ENCODE data around the gene PTGFRN. TPM values are rescaled to one million over a fixed set of nuclear protein-coding genes. Genes with fewer than 3 reads are reported as not detected.

PTGFRN gene
- total RNA-seq, 2 experiments from 2014 or later = not detected

DNA sequence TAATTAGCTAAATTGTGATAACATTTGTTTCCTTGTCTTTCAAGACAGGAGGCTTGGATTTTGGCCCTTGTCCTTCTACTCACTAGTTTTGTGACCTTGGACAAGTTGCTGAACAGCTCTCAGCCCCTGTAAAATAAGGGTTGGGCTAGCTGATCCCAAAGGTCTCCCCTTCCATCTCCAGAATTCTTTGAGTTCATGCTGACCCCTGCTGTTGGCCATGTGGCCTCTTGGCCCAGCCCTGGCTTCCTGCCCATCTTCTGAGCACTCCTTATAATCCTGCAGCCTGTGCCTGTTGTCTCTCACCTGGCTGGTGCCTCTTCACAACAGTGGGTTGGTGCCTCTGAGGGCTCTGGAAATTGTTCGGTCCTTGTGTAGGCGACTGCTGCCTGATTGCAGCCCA, 10.1 kb downstream of the PTGFRN start:
- Histone ChIP-seq H3K27ac (ENCODE audit: low read depth, low read length, poor library complexity, severe bottlenecking) (no peak overlapping the region), H3K36me3 (ENCODE audit: insufficient read depth, low read length) (no peaks in the 10 kb centered on the region), H3K4me3 (ENCODE audit: low read depth, low read length, poor library complexity, severe bottlenecking) (no peak overlapping the region), H3K9me3 (ENCODE audit: low read length) (no peaks in the 10 kb centered on the region), H2AFZ (ENCODE audit: low read length) (no peak overlapping the region), H3K4me2 (ENCODE audit: low read length) (no peak overlapping the region), H3K9me2 (ENCODE audit: insufficient read depth, low read length) (no peaks in the 10 kb centered on the region), H3K79me2 (ENCODE audit: insufficient read depth, low read depth, low read length) (no peaks in the 10 kb centered on the region), H3K4me1 (ENCODE audit: insufficient read depth, low read length, poor library complexity, severe bottlenecking) (no peaks in the 10 kb centered on the region), H4K20me1 (ENCODE audit: insufficient read depth, low read length) (no peaks in the 10 kb centered on the region)
- TF ChIP-seq EZH2phosphoT487 (IDR thresholded peaks at IDR 0.05; ENCODE audit: borderline replicate concordance, low read depth, low read length) = no peak
- TF ChIP-seq, protein P1, sequence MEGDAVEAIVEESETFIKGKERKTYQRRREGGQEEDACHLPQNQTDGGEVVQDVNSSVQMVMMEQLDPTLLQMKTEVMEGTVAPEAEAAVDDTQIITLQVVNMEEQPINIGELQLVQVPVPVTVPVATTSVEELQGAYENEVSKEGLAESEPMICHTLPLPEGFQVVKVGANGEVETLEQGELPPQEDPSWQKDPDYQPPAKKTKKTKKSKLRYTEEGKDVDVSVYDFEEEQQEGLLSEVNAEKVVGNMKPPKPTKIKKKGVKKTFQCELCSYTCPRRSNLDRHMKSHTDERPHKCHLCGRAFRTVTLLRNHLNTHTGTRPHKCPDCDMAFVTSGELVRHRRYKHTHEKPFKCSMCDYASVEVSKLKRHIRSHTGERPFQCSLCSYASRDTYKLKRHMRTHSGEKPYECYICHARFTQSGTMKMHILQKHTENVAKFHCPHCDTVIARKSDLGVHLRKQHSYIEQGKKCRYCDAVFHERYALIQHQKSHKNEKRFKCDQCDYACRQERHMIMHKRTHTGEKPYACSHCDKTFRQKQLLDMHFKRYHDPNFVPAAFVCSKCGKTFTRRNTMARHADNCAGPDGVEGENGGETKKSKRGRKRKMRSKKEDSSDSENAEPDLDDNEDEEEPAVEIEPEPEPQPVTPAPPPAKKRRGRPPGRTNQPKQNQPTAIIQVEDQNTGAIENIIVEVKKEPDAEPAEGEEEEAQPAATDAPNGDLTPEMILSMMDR (conservative IDR thresholded peaks at IDR 0.05; ENCODE audit: low read length) = no peak
- POLR2A ChIA-PET = no interaction called here
- CTCF ChIA-PET (ENCODE audit: unreplicated experiment) = interaction anchor here (0.6 kb wide), 1 partner anchor 1205 kb away, joined by 3 read pairs; no protein-coding TSS in a partner anchor
- no TSS peak for BruUV-seq (replicated peaks)
- DNase-seq (ENCODE audit: low spot score) = no peak
- intact Hi-C loops (cut with micrococcal nuclease; ENCODE audit: unreplicated experiment) = no loop called here

DNA sequence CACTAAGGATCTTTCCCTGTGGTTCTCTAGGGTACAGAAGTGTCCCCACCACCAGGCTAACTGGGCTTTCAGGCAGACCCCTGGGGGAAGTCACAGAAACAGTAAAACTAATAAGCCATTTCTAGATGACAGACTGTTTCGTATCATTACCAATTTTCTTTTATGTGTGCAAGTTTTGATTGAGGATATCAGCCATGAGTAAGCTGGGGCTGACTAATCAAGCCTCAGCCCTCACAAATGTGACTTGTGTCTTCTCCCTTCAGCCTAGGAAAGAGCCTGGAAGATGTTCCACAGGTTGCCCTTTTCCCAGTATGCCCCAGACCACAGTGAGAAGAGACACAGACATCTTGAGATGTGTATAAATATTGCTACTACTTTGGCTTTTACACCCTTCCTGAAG, 10.5 kb downstream of the PTGFRN start:
- CTCF ChIA-PET (ENCODE audit: unreplicated experiment) = no interaction called here
- intact Hi-C loops (cut with micrococcal nuclease; ENCODE audit: unreplicated experiment) = no loop called here
- H3K4me1 ChIP-seq (ENCODE audit: insufficient read depth, low read length, poor library complexity, severe bottlenecking) = no peaks in the 10 kb centered on the region

DNA sequence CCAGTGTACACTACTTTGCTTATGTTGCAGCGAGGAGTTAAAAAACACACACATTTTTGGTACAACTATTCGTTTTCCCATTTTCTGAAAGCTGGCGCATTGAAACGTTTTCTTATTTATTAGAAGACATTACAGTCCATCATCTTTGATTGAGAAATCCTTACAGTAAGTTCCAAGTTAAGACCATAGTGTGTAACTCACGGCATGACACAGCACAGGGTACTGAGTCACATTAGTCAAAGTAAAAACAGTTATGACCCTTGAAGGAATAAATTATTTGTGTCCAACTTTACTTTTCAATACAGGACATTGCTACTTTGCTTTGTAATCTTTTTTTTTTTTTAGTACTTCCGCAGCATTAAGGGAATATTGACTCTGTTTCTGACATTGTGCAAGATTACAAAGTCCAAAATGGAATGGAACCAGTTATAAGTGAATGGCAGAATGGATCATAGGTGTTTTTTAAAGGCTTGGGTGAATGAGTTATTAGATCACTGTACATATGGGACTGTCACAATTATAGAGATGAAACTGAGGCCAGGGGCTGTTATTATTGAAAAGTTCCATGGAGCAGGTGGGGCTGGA, 11.7 kb downstream of the PTGFRN start:
- no peak overlapping the region for H2AFZ ChIP-seq (ENCODE audit: low read length)
- intact Hi-C loops (cut with micrococcal nuclease; ENCODE audit: unreplicated experiment) = no loop called here
- no peak overlapping the region for H3K27ac ChIP-seq (ENCODE audit: low read depth, low read length, poor library complexity, severe bottlenecking)
- H4K20me1 ChIP-seq (ENCODE audit: insufficient read depth, low read length) = no peaks in the 10 kb centered on the region
- no peaks in the 10 kb centered on the region for H3K79me2 ChIP-seq (ENCODE audit: insufficient read depth, low read depth, low read length)
- POLR2A ChIA-PET = no interaction called here
- no TSS peak for BruUV-seq (replicated peaks)
- no peak for TF ChIP-seq EZH2phosphoT487 (IDR thresholded peaks at IDR 0.05; ENCODE audit: borderline replicate concordance, low read depth, low read length)
- no peaks in the 10 kb centered on the region for H3K9me2 ChIP-seq (ENCODE audit: insufficient read depth, low read length)
- no peak overlapping the region for H3K4me3 ChIP-seq (ENCODE audit: low read depth, low read length, poor library complexity, severe bottlenecking)
- CTCF ChIA-PET (ENCODE audit: unreplicated experiment) = no interaction called here
- no peak for DNase-seq (ENCODE audit: low spot score)
- no peaks in the 10 kb centered on the region for H3K4me1 ChIP-seq (ENCODE audit: insufficient read depth, low read length, poor library complexity, severe bottlenecking)
- H3K9me3 ChIP-seq (ENCODE audit: low read length) = no peaks in the 10 kb centered on the region
- no peaks in the 10 kb centered on the region for H3K36me3 ChIP-seq (ENCODE audit: insufficient read depth, low read length)
- no peak overlapping the region for H3K4me2 ChIP-seq (ENCODE audit: low read length)

More for the DNA sequence above, 10.5 kb downstream of the PTGFRN start:
- H3K9me2 ChIP-seq (ENCODE audit: insufficient read depth, low read length) = no peaks in the 10 kb centered on the region
- no peaks in the 10 kb centered on the region for H3K36me3 ChIP-seq (ENCODE audit: insufficient read depth, low read length)
- no peaks in the 10 kb centered on the region for H4K20me1 ChIP-seq (ENCODE audit: insufficient read depth, low read length)
- no peaks in the 10 kb centered on the region for H3K9me3 ChIP-seq (ENCODE audit: low read length)
- TF ChIP-seq, protein P1 (conservative IDR thresholded peaks at IDR 0.05; ENCODE audit: low read length) = no peak
- TF ChIP-seq EZH2phosphoT487 (IDR thresholded peaks at IDR 0.05; ENCODE audit: borderline replicate concordance, low read depth, low read length) = no peak
- H3K4me3 ChIP-seq (ENCODE audit: low read depth, low read length, poor library complexity, severe bottlenecking) = no peak overlapping the region
- H2AFZ ChIP-seq (ENCODE audit: low read length) = no peak overlapping the region
- POLR2A ChIA-PET = no interaction called here
- H3K27ac ChIP-seq (ENCODE audit: low read depth, low read length, poor library complexity, severe bottlenecking) = no peak overlapping the region
- H3K4me2 ChIP-seq (ENCODE audit: low read length) = no peak overlapping the region
- no TSS peak for BruUV-seq (replicated peaks)
- no peaks in the 10 kb centered on the region for H3K79me2 ChIP-seq (ENCODE audit: insufficient read depth, low read depth, low read length)
- DNase-seq (ENCODE audit: low spot score) = no peak
